CD4-positive, alpha-beta memory T cell (primary cell): ENCODE results near the gene PGAM2. TPM values are rescaled to one million over a fixed set of nuclear protein-coding genes. Genes with fewer than 3 reads are reported as not detected.
"Not testable (repeated sequence)": the region's sequence is repeated elsewhere in the genome, so short reads cannot be mapped to it uniquely, and the experiment has no call there.

Source experiments
- CTCF ChIA-PET: fragments of 350-600 bp; sonication (Branson Sonifier 250); formaldehyde crosslinking; loops from one replicate; lab custom pipeline; 2021; ENCODE audit warnings: inconsistent platforms; ENCODE audit not compliant: partially characterized antibody; lab: Charles Lee
- POLR2A ChIA-PET: fragments of 350-600 bp; sonication (Branson Sonifier 250); formaldehyde crosslinking; loops from one replicate; lab custom pipeline; 2021; ENCODE audit not compliant: partially characterized antibody; lab: Charles Lee
- DNase-seq, 5 donors: peaks; one replicate each; pipeline versions ENCODE4 v3.0.0 to v3.0.0-alpha.2; 2020 to 2022; ENCODE audit warnings: mixed read lengths in 1 of 5
- H3K27ac ChIP-seq: one replicate; pipeline ENCODE4 v1.7.0; 2013; ENCODE audit warnings: low read depth, low read length
- H3K27me3 ChIP-seq: 2 replicates; pipeline ENCODE4 v1.7.0; 2013; ENCODE audit warnings: mild to moderate bottlenecking, low read length, moderate library complexity; ENCODE audit not compliant: insufficient read depth
- H3K36me3 ChIP-seq: 2 replicates; pipeline ENCODE4 v1.7.0; 2013; ENCODE audit warnings: mild to moderate bottlenecking, low read length, moderate library complexity; ENCODE audit not compliant: insufficient read depth
- H3K4me1 ChIP-seq: 2 replicates; pipeline ENCODE4 v1.7.0; 2013; ENCODE audit warnings: mild to moderate bottlenecking, low read length, moderate library complexity; ENCODE audit not compliant: insufficient read depth
- H3K4me3 ChIP-seq, 2 donors: one replicate each; pipeline ENCODE4 v1.7.0; 2013; ENCODE audit warnings: low read length in 2 of 2, mild to moderate bottlenecking in 1 of 2
- H3K9me3 ChIP-seq, 2 donors: one replicate each; pipeline ENCODE4 v1.7.0; 2013; ENCODE audit warnings: low read length in 2 of 2, control low read depth in 1 of 2; ENCODE audit not compliant: control insufficient read depth in 1 of 2
- H3K27ac Mint-ChIP-seq, 7 donors: one replicate each; pipeline ENCODE4 v1.8.0; 2020 to 2021; ENCODE audit warnings: mixed read lengths in 7 of 7, mild to moderate bottlenecking in 6 of 7, inconsistent platforms in 3 of 7, moderate library complexity in 3 of 7
- H3K27me3 Mint-ChIP-seq, 2 donors: one replicate each; pipeline ENCODE4 v1.8.0; 2020 to 2021; ENCODE audit warnings: mixed read lengths in 2 of 2
- H3K36me3 Mint-ChIP-seq, 2 donors: one replicate each; pipeline ENCODE4 v1.8.0; 2020 to 2021; ENCODE audit warnings: mixed read lengths in 2 of 2, inconsistent platforms in 1 of 2, mild to moderate bottlenecking in 1 of 2
- H3K4me1 Mint-ChIP-seq, 4 donors: one replicate each; pipeline ENCODE4 v1.8.0; 2020 to 2021; ENCODE audit warnings: mixed read lengths in 4 of 4, mild to moderate bottlenecking in 1 of 4
- H3K4me3 Mint-ChIP-seq, 8 donors: one replicate each; pipeline ENCODE4 v1.8.0; 2020 to 2021; ENCODE audit warnings: mixed read lengths in 8 of 8, mild to moderate bottlenecking in 7 of 8, moderate library complexity in 6 of 8, inconsistent platforms in 3 of 8
- H3K9me3 Mint-ChIP-seq, 8 donors: one replicate each; pipeline ENCODE4 v1.8.0; 2020 to 2021; ENCODE audit warnings: mixed read lengths in 8 of 8, mild to moderate bottlenecking in 5 of 8, inconsistent platforms in 3 of 8, moderate library complexity in 1 of 8
- intact Hi-C: fragments of 100-400 bp; cut with micrococcal nuclease; formaldehyde crosslinking; loops from one replicate; pipeline ENCODE4 v1.15.1; 2023
- polyA plus RNA-seq, 2 donors: library from polyadenylated mRNA; unstranded; fragments of 300-500 nt; fragmentation: Illumina TruSeq; gene quantifications; one replicate each; pipeline ENCODE4 v1.2.3, GENCODE V29; 2021
- total RNA-seq, 2 experiments: library from RNA; stranded (reverse); gene quantifications; one replicate each; pipeline ENCODE4 v1.2.3, GENCODE V29; 2021

Gene PGAM2
- total and polyA plus RNA-seq, 4 experiments from 2014 or later, result 1.1 to 1.5 TPM; not detected in 2

DNA sequence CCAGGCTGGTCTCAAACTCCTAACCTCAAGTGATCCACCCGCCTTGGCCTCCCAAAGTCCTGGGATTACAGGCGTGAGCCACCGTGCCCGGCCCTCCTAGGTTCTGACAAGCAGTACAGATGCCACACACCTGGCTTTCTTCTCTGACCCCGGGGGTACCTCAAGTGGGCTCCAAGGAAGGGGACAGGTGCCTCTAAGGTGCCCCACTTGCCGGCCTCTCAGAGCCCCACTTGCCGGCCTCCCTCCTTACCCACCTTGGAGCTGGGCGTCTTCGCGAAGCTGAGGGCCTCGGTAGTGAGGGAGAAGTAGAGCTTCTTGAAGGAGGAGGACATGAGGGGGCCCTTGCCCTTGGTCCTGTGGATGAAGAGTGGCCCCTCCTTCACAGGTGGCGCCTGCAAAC is 26.8 kb downstream of the PGAM2 start:
- H3K4me3 Mint-ChIP-seq, intact Hi-C loops, H3K36me3 Mint-ChIP-seq, H3K36me3 ChIP-seq, H3K27me3 ChIP-seq, CTCF ChIA-PET, H3K4me3 ChIP-seq, H3K9me3 ChIP-seq, H3K27me3 Mint-ChIP-seq, H3K27ac ChIP-seq, H3K9me3 Mint-ChIP-seq, H3K4me1 ChIP-seq, DNase-seq: not testable (repeated sequence)
- peaks cover 5 to 18% (median 9%) of the 10 kb centered on the region in 4 donors for H3K4me1 Mint-ChIP-seq
- peak overlapping the region in 1 of 7 donors; percentile 42 for H3K27ac Mint-ChIP-seq
- POLR2A ChIA-PET, result interaction anchor here (0.9 kb wide), 1 partner anchor 28 kb away, joined by 3 read pairs; no protein-coding TSS in a partner anchor

DNA sequence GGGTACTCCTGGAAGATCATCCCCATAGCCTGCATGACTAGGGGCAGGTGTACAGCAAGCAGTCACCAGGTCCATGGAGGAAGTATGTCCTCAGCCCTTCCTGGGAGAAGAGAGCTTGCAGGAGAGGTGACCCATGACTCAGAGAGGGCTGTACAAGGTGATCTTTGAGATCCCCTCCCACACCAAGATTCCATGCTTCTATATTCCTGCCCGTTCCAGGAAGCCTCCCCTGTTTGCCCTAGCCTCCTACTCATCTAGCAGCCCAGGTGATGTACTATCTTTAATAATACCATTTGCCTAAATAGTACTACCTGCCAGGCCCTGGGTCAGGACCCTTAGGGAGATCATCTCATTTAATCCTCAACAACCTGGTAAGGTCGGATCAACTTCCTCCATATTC is 27.4 kb downstream of the PGAM2 start:
- CTCF ChIA-PET, result interaction anchor here (1.7 kb wide), 1 partner anchor 18 kb away, joined by 4 read pairs; no protein-coding TSS in a partner anchor
- H3K36me3 ChIP-seq, H3K27me3 Mint-ChIP-seq, intact Hi-C loops, H3K4me1 ChIP-seq, H3K27ac ChIP-seq, H3K9me3 ChIP-seq, H3K27me3 ChIP-seq, POLR2A ChIA-PET, H3K4me3 ChIP-seq, DNase-seq, H3K9me3 Mint-ChIP-seq, H3K36me3 Mint-ChIP-seq: not testable (repeated sequence)
- Mint-ChIP-seq H3K27ac (peak overlapping the region in 4 of 7 donors; percentile 42 to 82 (median 63)), H3K4me1 (peaks cover 5 to 17% (median 8%) of the 10 kb centered on the region in 4 donors), H3K4me3 (peak overlapping the region in 2 of 8 donors; percentile 26 to 40)

DNA sequence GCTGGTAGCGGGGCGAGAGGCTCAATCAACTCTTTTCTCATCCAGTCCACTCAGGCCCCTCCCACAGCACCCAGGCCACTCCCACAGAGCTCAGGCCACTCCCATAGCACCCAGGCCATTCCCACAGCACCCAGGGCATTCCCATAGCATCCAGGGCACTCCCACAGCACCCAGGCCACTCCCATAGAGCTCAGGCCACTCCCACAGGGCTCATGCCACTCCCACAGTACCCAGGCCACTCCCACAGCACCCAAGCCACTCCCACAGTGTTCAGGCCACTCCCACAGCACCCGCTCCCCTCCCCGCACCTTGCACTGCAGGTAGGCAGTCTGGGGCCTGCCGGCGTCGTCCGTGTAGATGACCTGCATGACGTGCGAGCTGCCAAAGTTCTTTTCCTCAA is 29.0 kb downstream of the PGAM2 start:
- H3K36me3 ChIP-seq, H3K27ac ChIP-seq, POLR2A ChIA-PET, H3K9me3 ChIP-seq, H3K4me3 ChIP-seq, H3K4me1 ChIP-seq, intact Hi-C loops, H3K27me3 Mint-ChIP-seq, H3K4me3 Mint-ChIP-seq, H3K9me3 Mint-ChIP-seq, H3K27me3 ChIP-seq, H3K36me3 Mint-ChIP-seq: not testable (repeated sequence)
- H3K27ac Mint-ChIP-seq, result peak overlapping the region in 2 of 7 donors; percentile 64 to 65
- peaks cover 4 to 13% (median 7%) of the 10 kb centered on the region in 4 donors for H3K4me1 Mint-ChIP-seq
- DNase-seq, result peak in 4 of 5 donors; percentile 33 to 45 (median 40)
- CTCF ChIA-PET, result interaction anchor here (1.7 kb wide), 1 partner anchor 17 kb away, joined by 4 read pairs; no protein-coding TSS in a partner anchor

DNA sequence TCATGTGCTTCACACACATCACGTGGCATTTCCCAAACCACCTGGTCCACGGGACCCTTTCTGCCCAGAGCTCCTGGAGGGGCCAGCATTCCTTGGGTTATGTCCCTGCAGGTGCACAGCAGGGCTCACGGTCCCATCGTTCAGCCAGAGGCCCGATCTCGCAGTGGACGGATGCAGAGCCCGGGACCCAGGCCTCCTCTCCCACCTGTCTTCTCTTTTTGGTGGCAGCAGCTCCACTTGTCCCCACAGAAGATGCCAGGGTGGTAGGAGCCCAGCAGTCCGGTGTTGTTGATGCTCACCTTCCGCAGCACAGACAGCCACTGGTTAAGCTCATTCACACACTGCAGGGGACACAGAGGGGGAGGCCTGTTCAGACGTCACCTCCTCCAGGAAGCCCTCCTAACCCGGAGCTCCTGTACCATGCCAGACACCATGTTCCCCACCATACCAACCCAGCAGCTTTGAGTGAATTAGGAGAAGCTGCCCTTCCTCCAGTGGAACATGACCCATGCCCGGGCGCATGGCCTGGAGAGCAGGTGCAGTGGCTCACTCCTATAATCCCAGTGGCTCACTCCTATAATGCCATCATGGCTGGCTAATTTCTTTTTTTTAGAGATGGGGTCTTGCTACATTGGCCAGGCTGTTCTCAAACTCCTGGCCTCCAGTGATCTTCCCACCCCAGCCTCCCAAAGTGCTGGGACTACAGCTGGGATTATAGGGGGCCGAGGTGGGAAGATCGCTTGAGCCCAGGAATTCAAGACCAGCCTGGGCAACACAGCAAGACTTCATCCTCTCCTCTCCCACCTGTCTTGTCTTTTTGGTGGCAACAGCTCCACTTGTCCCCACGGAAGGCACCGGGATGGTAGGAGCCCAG is 31.2 kb downstream of the PGAM2 start:
- H3K4me3 Mint-ChIP-seq, H3K4me3 ChIP-seq, H3K9me3 Mint-ChIP-seq, H3K36me3 ChIP-seq, intact Hi-C loops, H3K4me1 Mint-ChIP-seq, H3K27me3 Mint-ChIP-seq, H3K27ac Mint-ChIP-seq, H3K36me3 Mint-ChIP-seq, POLR2A ChIA-PET, DNase-seq, H3K27ac ChIP-seq, H3K27me3 ChIP-seq, H3K9me3 ChIP-seq, H3K4me1 ChIP-seq, CTCF ChIA-PET: not testable (repeated sequence)

DNA sequence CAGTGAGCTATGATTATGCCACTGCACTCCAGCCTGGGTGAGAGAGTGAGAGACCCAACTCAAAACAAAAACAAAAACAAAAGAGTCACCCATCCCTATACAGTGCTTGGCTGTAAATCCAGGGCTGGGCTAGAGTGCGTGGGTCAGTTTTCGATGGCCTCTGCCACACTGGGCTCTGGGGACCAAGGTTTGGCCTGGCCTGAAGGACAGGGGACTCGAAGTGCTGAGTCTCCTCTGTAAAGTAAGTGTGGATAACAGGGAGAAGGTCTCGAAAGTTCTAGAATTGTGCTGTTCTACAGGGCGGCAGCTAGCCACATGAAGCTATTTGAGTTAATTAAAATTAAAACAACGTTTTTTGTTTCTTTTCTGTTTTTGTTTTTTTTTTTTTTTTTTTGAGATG is 33.3 kb downstream of the PGAM2 start:
- H3K4me3 ChIP-seq, H3K36me3 ChIP-seq, H3K27me3 Mint-ChIP-seq, H3K9me3 Mint-ChIP-seq, H3K27ac Mint-ChIP-seq, H3K27me3 ChIP-seq, CTCF ChIA-PET, POLR2A ChIA-PET, H3K4me1 ChIP-seq, DNase-seq, H3K36me3 Mint-ChIP-seq, H3K9me3 ChIP-seq, H3K4me1 Mint-ChIP-seq, H3K27ac ChIP-seq, H3K4me3 Mint-ChIP-seq, intact Hi-C loops: not testable (repeated sequence)

DNA sequence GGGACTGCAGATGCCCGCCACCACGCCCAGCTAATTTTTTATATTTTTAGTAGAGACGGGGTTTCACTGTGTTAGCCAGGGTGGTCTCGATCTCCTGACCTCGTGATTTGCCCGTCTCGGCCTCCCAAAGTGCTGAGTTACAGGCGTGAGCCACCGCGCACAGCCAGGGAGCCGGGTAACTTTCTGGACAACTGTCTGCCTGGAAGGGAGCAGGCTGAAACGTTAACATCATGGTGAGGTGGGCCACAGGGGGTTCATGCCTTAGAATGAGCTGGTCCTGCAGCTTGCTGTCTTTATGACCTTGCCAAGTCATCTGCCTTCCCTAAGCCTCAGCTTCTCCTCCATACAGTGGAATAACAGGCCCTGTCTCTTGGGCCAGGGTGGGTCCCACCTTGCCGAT is 34.0 kb downstream of the PGAM2 start:
- DNase-seq, H3K36me3 Mint-ChIP-seq, POLR2A ChIA-PET: not testable (repeated sequence)

DNA sequence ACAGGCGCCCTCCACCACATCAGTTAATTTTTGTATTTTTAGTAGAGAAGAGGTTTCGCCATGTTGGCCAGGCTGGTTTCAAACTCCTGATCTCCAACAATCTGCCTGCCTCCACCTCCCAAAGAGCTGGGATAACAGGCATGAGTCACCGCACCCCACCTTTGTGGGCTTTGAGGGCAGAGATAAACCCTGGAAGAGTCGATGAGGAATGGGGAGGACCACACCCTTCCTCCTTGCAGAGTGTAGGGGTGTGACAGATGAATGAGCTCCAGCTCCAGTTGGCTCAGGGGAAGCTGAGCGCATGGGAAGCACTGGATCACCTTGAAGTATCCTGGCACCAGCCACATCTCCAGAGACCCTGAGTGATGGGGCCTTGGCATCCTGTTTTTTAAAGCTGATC is 35.3 kb downstream of the PGAM2 start:
- H3K9me3 Mint-ChIP-seq, H3K27ac ChIP-seq, H3K4me1 ChIP-seq, DNase-seq, H3K4me3 Mint-ChIP-seq, H3K4me1 Mint-ChIP-seq, POLR2A ChIA-PET, intact Hi-C loops, H3K9me3 ChIP-seq, H3K36me3 ChIP-seq, H3K36me3 Mint-ChIP-seq, CTCF ChIA-PET, H3K4me3 ChIP-seq, H3K27me3 ChIP-seq, H3K27me3 Mint-ChIP-seq: not testable (repeated sequence)
- H3K27ac Mint-ChIP-seq, result peak overlapping the region in 1 of 7 donors; percentile 41

More for the DNA sequence above, 34.0 kb downstream of the PGAM2 start:
- H3K27ac Mint-ChIP-seq, H3K4me3 Mint-ChIP-seq, H3K4me1 ChIP-seq, H3K4me1 Mint-ChIP-seq, intact Hi-C loops, H3K4me3 ChIP-seq, H3K9me3 ChIP-seq, CTCF ChIA-PET, H3K36me3 ChIP-seq, H3K9me3 Mint-ChIP-seq, H3K27me3 ChIP-seq, H3K27me3 Mint-ChIP-seq, H3K27ac ChIP-seq: not testable (repeated sequence)
